K562 (cell line): Measurements from ENCODE around the gene EMX2. TPM values are rescaled to one million over a fixed set of nuclear protein-coding genes. Genes with fewer than 3 reads are reported as not detected.

Experiments used
- ATAC-seq: fragments of 200-7000 bp; cut with Tn5 transposase; 3 replicates; pipeline ENCODE4 v1.9.1; 2020; ENCODE audit warnings: moderate library complexity
- BruUV-seq: library from RNA; stranded (reverse); fragments of 400-500 nt; replicated peaks from 2 replicates; lab custom pipeline; 2021; lab: Mats Ljungman, UMichigan
- CTCF ChIA-PET: fragments of 300-600 bp; formaldehyde crosslinking; extraction: SDS; loops from one replicate; lab custom pipeline; 2021; ENCODE audit warnings: low intra/inter-chr PET ratio; lab: Yijun Ruan, JAX
- POLR2A ChIA-PET: fragments of 300-600, 350-650 bp; sonication (Branson Sonifier 250); formaldehyde crosslinking; extraction: SDS; loops from one replicate; lab custom pipeline; 2021; ENCODE audit warnings: antibody characterized with exemption, inconsistent platforms; lab: Yijun Ruan, JAX
- DNase-seq, 4 experiments: peaks; one replicate each; pipeline versions ENCODE4 v3.0.0 to v3.0.0-alpha.2; 2011 to 2018; ENCODE audit warnings: low spot score in 3 of 4, mixed read lengths in 3 of 4; ENCODE audit errors: extremely low read depth in 1 of 4
- FAIRE-seq: peaks from 2 replicates; lab custom pipeline; 2011; peaks lifted over from hg19 to GRCh38; lab: Jason Lieb, UNC
- H2AFZ ChIP-seq: 2 replicates; pipeline ENCODE4 v1.6.0; 2011; ENCODE audit warnings: low read depth, low read length, control low read depth, inconsistent platforms
- H3K27ac ChIP-seq: fragments of 200-600 bp; 3 replicates; pipeline ENCODE4 v1.8.0; 2011; ENCODE audit warnings: low read depth, mild to moderate bottlenecking, control low read depth, inconsistent platforms, low read length, moderate library complexity, mixed read lengths; ENCODE audit errors: extremely low read depth
- H3K27me3 ChIP-seq, 2 experiments: fragments of 300-600 bp in 1 of 2; 2 replicates in 1 of 2; 3 replicates in 1 of 2; pipeline versions ENCODE4 v1.6.0 to v1.8.0; 2011; ENCODE audit warnings: inconsistent platforms in 2 of 2, low read length in 2 of 2, mild to moderate bottlenecking in 1 of 2, mixed read lengths in 1 of 2, moderate library complexity in 1 of 2; ENCODE audit not compliant: control insufficient read depth in 2 of 2, insufficient read depth in 2 of 2
- H3K36me3 ChIP-seq: fragments of 300-600 bp; 3 replicates; pipeline ENCODE4 v1.8.0; 2011; ENCODE audit warnings: mild to moderate bottlenecking, low read length, inconsistent platforms; ENCODE audit not compliant: control insufficient read depth, insufficient read depth
- H3K4me1 ChIP-seq, 2 experiments: fragments of 200-600 bp in 1 of 2; replicated peaks in 1 of 2; 2 replicates in 1 of 2; 3 replicates in 1 of 2; pipeline versions ENCODE4 v1.5.1 to v1.8.0; 2011; ENCODE audit warnings: inconsistent platforms in 2 of 2, low read length in 2 of 2, mild to moderate bottlenecking in 1 of 2, mixed read lengths in 1 of 2, moderate library complexity in 1 of 2; ENCODE audit not compliant: control insufficient read depth in 2 of 2, insufficient read depth in 2 of 2
- H3K4me2 ChIP-seq: 2 replicates; pipeline ENCODE4 v1.6.1; 2011; ENCODE audit warnings: low read length, control low read depth, inconsistent platforms, mixed read lengths; ENCODE audit not compliant: insufficient read depth
- H3K4me3 ChIP-seq: fragments of 200-600 bp; sonication (generic), shearing (Covaris generic); 2 replicates; pipeline ENCODE4 v1.5.1; 2016; ENCODE audit warnings: control low read depth, inconsistent platforms
- H3K79me2 ChIP-seq: fragments of 200-600 bp; 3 replicates; pipeline ENCODE4 v1.8.0; 2011; ENCODE audit warnings: low read length, inconsistent platforms; ENCODE audit not compliant: control insufficient read depth, insufficient read depth
- H3K9ac ChIP-seq, 2 experiments: 2 replicates each; pipeline versions ENCODE4 v1.6.0 to v1.6.1; 2011; ENCODE audit warnings: low read depth in 2 of 2, low read length in 2 of 2, control low read depth in 1 of 2, inconsistent platforms in 1 of 2, mild to moderate bottlenecking in 1 of 2, mixed read lengths in 1 of 2; ENCODE audit not compliant: insufficient read depth in 1 of 2
- H3K9me1 ChIP-seq: one replicate; pipeline ENCODE4 v1.6.0; 2011; ENCODE audit warnings: inconsistent platforms, mild to moderate bottlenecking, low read length, moderate library complexity; ENCODE audit not compliant: control insufficient read depth, insufficient read depth
- H3K9me3 ChIP-seq: replicated peaks from 2 replicates; pipeline ENCODE4 v1.5.1; 2011; ENCODE audit warnings: low read depth, low read length, inconsistent platforms; ENCODE audit not compliant: control insufficient read depth, insufficient read depth
- H4K20me1 ChIP-seq: replicated peaks from 2 replicates; pipeline ENCODE4 v1.6.1; 2011; ENCODE audit warnings: low read length, inconsistent platforms, mixed read lengths; ENCODE audit not compliant: control insufficient read depth, insufficient read depth
- ELK1 ChIP-seq: sonication (generic); formaldehyde crosslinking; IDR thresholded peaks from 2 replicates; pipeline ENCODE4 v1.8.1; 2022; ENCODE audit warnings: missing genetic modification reagents
- MITF ChIP-seq: IDR thresholded peaks from 2 replicates; pipeline ENCODE4 v1.6.1; 2014; ENCODE audit warnings: antibody characterized with exemption
- ZNF124 ChIP-seq: sonication (generic); formaldehyde crosslinking; IDR thresholded peaks from 2 replicates; pipeline ENCODE4 v1.8.1; 2022; ENCODE audit warnings: missing genetic modification reagents
- WGBS: fragments of 100-300 bp; shearing (Covaris generic); methylation state at CpG from one replicate; pipeline ENCODE4 v1.1.6; 2016; ENCODE audit warnings: low coverage, mixed read lengths; ENCODE audit not compliant: insufficient coverage; ENCODE audit errors: missing lambda C conversion rate; 5-methylcytosine and 5-hydroxymethylcytosine counted together
- in situ Hi-C: fragments of 300-500 bp; cut with MboI; formaldehyde crosslinking; loops from 4 replicates; pipeline ENCODE4 v1.15.0; 2018; ENCODE audit warnings: inconsistent platforms, mixed read lengths
- intact Hi-C: fragments of 100-400 bp; cut with micrococcal nuclease; formaldehyde crosslinking; loops from 2 replicates; pipeline ENCODE4 v1.14.2; 2022
- polyA plus RNA-seq, 8 experiments: library from polyadenylated mRNA; depleted of rRNA in 4 of 8; stranded (reverse) in 5 of 8; unstranded in 3 of 8; fragments of >200 nt; fragmentation: Nextera tagmentation in 2 of 8; fragmentation: Illumina TruSeq in 1 of 8; extraction: Ambion mirVana in 2 of 8; extraction: Trizol in 1 of 8; gene quantifications; 2 replicates each; pipeline versions ENCODE4 v1.2.1 to v1.2.3, GENCODE V29; 2011 to 2014; ENCODE audit warnings: inconsistent platforms in 1 of 8, missing spikeins in 1 of 8
- total RNA-seq, 7 experiments: library from RNA; depleted of rRNA in 6 of 7; stranded (reverse); fragments of >200 nt in 6 of 7; fragmentation: Illumina TruSeq in 2 of 7; extraction: Trizol in 2 of 7; gene quantifications; 2 replicates each; pipeline versions ENCODE4 v1.2.1 to v1.2.3, GENCODE V29; 2011 to 2021; ENCODE audit warnings: low replicate concordance in 1 of 7

Gene EMX2
- total and polyA plus RNA-seq, 9 of the 15 experiments (the other 6 are each of a cell fraction or from before 2014, with no cell fraction given), result not detected

GRCh38 chr10:117554241-117554814 is 11.8 kb downstream of the EMX2 start (continued):
- TF ChIP-seq ELK1 (CRISPR knock-in tag) (no peak), ZNF124 (CRISPR knock-in tag) (no peak)

- Histone ChIP-seq H3K9ac (no peak overlapping the region), H3K9me1 (no peaks in the 10 kb centered on the region), H3K4me1 (peaks cover 0 to 14% of the 10 kb centered on the region in 2 experiments; a peak in 2 of 5 replicates), H3K36me3 (no peaks in the 10 kb centered on the region), H4K20me1 (no peaks in the 10 kb centered on the region), H3K4me2 (no peak overlapping the region), H3K4me3 (no peak overlapping the region), H3K27ac (no peak overlapping the region), H3K27me3 (peaks cover 0 to 50% of the 10 kb centered on the region in 2 experiments; a peak in 4 of 5 replicates), H3K9me3 (no peaks in the 10 kb centered on the region), H3K79me2 (no peaks in the 10 kb centered on the region), H2AFZ (no peak overlapping the region)
- ChIA-PET CTCF (no interaction called here), POLR2A (no interaction called here)
- in situ Hi-C loops (no loop called here), intact Hi-C loops (no loop called here)
- WGBS, result 0% methylated on average over 6 of the region's 12 CpGs
- no peak for TF ChIP-seq MITF
- no peak for FAIRE-seq
- no TSS peak for BruUV-seq
- DNase-seq, result no peak
- no peak for ATAC-seq
These were observed 12.5 kb downstream of the EMX2 start for GRCh38 chr10:117555017-117555416.
